GM18499 (cell line): Measurements from ENCODE around the gene ITIH1.
"Not testable (repeated sequence)": the region's sequence is repeated elsewhere in the genome, so short reads cannot be mapped to it uniquely, and the experiment has no call there.

Experiments used
- ATAC-seq: cut with Tn5 transposase; IDR thresholded peaks from one replicate; pipeline ENCODE4 v1.9.1; 2021; ENCODE audit warnings: moderate number of reproducible peaks; ENCODE audit not compliant: insufficient read depth, unreplicated experiment

Gene ITIH1

DNA sequence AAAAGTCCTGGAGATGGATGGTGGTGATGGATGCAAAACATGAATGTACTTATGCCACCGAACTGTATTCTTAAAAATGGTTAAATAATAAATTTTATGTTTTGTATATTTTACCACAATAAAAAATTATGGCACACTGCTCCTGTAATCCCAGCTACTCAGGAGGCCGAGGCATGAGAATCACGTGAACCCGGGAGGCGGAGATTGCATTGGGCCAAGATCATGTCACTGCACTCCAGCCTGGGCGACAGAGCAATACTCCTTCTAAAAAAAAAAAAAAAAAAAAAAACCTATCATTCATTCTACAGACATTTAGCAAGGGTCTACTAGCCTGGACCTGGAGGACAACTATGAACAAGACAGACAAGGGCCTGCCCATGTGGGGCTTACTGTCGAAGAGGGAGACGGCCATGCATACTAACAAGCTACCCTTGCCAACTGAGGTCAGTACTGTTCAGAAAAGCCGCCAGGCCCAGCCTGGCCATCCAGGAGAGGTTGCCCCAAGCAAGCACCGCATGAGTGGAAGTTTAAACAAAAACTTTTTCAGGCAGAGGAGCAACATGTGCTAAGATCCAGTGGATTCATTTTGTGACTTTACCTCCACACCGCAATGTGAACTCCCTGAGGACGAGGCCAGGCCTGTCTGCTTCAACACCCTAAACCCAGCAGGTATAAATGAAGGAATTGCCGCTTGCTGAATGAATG, 3.9 kb upstream of the ITIH1 start:
- ATAC-seq, result no peak

- ATAC-seq, result no peak
Measured at GRCh38 chr3:52774066-52774713, 3.2 kb upstream of the ITIH1 start.

DNA sequence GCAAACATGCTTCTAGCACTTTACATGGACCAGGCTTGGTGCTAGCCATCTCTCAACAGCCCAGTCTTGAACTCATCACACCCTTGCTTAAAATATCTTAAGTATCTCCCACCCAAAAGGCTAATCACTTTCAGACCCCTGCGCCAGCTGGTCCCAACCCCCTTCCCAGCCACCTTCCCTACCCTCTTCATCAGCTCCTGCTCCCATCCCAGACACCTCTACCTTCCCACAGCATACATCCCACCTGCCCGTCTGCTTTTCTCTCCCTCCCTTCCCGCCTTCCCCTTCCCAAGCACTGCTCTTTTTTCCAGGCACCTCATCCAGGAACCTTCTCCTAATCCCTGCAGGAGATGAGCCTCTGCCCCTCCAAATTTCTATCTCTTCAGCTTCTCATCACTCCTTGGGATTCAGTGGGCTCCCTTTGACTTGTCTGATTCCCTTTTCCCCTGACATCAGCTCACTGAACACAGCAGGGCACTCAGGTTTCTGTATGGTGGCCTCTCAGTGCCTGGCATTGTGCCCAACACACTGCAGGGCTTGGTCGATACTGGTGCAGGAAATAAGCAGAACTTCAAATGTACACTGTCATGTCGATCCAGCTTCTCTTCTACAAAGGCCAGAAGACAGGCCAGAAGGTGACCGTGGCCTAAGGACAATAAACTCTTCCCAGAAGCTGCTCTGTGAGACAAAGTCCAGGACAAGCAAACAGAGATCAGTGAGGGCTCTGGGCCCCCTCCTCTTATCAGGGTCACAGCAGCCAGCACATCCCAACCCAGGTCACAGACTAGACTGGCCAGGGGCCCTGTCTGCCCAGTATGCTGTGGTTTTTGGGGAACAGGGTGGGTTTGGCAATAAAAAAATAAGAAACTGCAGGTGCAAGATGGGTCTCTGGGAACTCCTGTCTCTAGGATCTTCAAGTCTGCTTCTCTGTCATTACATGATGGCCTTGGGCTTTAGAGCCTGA, 2.2 kb upstream of the ITIH1 start:
- ATAC-seq, result no peak

- ATAC-seq, result no peak
Measured at GRCh38 chr3:52775877-52776276, 1.5 kb upstream of the ITIH1 start.

- ATAC-seq, result not testable (repeated sequence)
Measured at GRCh38 chr3:52776486-52776885, 913 bp upstream of the ITIH1 start.

DNA sequence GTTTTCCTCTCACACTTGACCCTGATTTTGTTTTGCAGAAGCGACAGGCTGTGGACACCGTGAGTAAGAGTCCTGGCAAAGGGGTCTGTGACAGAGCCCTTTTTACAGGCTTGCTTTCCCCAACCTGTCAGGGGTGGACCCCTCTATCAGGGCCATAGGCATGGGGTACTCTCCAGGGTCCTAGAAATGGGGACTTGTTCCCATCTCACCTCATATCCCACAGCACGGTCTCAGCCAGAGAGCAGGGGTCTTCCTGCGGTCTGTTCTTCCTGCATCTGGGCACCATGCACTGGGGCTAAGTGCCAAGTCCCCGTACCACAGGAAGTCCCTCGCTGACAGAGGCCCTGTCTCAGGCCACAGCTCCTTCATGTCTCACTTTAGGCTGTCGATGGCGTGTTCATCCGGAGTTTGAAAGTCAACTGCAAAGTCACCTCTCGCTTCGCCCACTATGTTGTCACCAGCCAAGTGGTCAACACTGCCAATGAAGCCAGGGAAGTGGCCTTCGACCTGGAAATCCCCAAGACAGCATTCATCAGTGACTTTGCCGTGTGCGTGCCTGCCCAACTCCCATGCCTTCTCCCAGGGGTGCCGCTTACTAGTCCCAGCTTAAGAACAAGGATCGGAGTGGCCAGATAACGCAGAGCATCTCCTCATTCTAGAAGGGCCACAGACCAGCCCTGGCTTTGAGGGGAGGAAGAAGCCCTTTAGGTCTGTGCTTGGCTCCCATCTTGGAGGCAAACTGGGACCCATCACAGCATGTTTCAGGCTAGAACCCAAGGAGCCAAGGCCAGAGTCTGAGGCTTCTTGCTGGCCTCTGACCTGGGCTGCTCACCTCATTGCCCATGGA, 783 bp downstream of the ITIH1 start:
- ATAC-seq, result no peak

- ATAC-seq, result no peak
Measured at GRCh38 chr3:52779011-52779836, 1.8 kb downstream of the ITIH1 start.

- ATAC-seq, result no peak
Measured at GRCh38 chr3:52779837-52780585, 2.6 kb downstream of the ITIH1 start.

DNA sequence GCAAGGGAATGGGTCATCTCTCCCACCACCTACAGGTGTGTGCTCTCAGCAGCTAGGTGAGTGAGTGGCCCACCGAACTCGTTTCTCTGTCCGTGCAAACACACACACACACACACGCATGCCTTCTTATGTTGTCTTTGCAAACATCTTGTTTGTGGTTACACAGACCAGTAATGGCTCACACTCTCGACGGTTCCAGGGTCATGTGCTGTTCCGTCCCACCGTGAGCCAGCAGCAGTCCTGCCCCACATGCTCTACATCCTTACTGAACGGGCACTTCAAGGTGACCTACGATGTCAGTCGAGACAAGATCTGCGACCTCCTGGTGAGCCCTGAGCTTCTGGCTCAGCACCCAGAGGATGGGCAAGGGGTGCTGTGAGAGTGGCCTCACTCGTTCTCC, 4.3 kb downstream of the ITIH1 start:
- no peak for ATAC-seq

- no peak for ATAC-seq
Measured at GRCh38 chr3:52782412-52783210, 5.2 kb downstream of the ITIH1 start.

GRCh38 chr3:52783211-52783555, 5.8 kb downstream of the ITIH1 start:
- no peak for ATAC-seq

DNA sequence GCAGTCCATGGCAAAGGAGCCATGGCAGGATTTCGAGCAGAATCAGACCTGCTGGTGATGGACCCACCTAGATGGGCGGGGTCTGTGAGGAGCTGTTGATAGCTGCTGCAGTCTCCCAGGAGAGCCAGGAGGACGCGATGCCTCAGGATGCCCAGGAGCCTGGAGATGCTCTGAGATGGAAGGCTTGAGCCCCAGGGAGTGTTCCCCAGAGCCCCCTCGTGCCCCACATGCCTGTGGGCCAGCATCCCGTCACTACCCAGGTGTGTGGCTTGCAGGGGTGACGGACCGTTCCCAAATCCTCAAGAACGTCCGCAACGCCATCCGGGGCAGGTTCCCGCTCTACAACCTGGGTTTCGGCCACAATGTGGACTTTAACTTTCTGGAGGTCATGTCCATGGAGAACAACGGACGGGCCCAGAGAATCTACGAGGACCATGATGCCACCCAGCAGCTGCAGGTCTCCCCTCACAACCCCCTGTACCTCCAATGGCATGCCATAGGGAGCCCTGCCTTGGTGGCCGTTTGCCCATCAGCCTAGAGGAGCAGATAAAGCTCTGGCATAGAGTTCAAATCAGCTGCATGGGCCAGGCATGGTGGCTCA, 6.7 kb downstream of the ITIH1 start:
- no peak for ATAC-seq

DNA sequence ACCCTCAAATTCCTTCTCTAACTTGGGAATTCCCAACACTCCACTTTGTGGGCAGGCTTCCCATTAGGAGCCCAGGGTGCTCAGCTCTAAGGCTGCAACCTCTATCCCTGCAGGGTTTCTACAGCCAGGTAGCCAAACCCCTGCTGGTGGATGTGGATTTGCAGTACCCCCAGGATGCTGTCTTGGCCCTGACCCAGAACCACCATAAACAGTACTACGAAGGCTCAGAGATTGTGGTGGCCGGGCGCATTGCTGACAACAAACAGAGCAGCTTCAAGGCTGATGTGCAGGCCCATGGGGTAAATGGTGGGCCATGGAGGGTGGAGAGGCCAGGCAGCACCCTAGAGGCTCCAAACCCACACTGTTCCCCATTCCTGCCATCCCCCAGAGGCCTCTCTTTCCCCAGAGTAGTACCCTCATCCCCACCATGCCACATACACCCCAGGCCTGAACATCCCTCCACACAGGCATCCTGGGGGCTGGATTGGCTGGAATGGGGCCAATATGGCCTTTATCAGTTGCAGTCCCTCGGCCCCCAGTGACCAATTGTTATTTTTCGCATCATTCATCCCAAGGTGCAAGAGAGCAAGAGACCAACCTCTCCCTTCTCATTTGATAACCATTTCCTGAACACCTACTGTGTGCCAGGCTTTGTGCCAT, 7.7 kb downstream of the ITIH1 start:
- no peak for ATAC-seq

GRCh38 chr3:52786330-52787215, 9.2 kb downstream of the ITIH1 start:
- ATAC-seq, result no peak

DNA sequence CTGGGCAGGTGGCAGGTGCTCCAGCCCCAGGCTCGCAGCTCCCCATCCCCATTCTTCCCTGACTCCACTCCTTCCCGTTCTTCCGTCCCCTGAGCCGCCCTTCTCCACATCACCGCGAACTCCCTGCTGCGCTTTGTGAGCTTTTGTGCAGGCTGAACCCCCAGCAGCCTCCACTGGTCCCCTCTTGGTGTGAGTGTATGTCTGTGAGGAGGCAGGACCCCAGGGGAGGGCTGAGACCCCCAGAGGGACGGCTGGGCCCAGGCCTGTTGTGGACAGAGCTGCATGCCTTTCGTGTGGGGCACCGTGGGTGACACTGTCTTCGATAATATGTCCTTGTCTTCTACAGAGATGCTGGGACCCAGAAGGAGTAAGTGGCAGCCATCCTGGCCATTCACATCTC, 9.8 kb downstream of the ITIH1 start:
- no peak for ATAC-seq
